Body of pancreas (tissue), 4 donors: ENCODE data around the gene KCTD12. TPM values are rescaled to one million over a fixed set of nuclear protein-coding genes. Genes with fewer than 3 reads are reported as not detected.

Source experiments
- ATAC-seq: fragments of 150-250 bp; one replicate; pipeline ENCODE4 v1.9.1; 2016
- DNase-seq, 4 donors: peaks; one replicate each; pipeline ENCODE4 v3.0.0-alpha.2; 2019
- H3K27ac ChIP-seq, 4 donors: fragments of 200-600 bp; sonication (generic); 1 replicate in 3 of 4; 2 replicates in 1 of 4; pipeline versions ENCODE4 v1.5.1 to v1.6.1; 2016 to 2019; ENCODE audit warnings: mild to moderate bottlenecking in 1 of 4, mixed read lengths in 1 of 4, moderate library complexity in 1 of 4
- H3K27me3 ChIP-seq, 2 donors: fragments of 200-600 bp; sonication (generic); one replicate each; pipeline ENCODE4 v1.6.0; 2016; ENCODE audit warnings: mild to moderate bottlenecking in 1 of 2
- H3K36me3 ChIP-seq, 2 donors: fragments of 200-600 bp; sonication (generic); replicated peaks in 1 of 2; 2 replicates each; pipeline ENCODE4 v1.5.1; 2016; ENCODE audit warnings: low read depth in 2 of 2; ENCODE audit not compliant: insufficient read depth in 1 of 2
- H3K4me1 ChIP-seq: fragments of 200-600 bp; sonication (generic); one replicate; pipeline ENCODE4 v1.6.0; 2016
- H3K4me3 ChIP-seq, 2 donors: fragments of 200-600 bp; sonication (generic); 1 replicate in 1 of 2; 2 replicates in 1 of 2; pipeline ENCODE4 v1.5.1; 2016 to 2019
- H3K9me3 ChIP-seq, 3 donors: fragments of 200-600 bp; sonication (generic); 1 replicate in 2 of 3; 2 replicates in 1 of 3; pipeline ENCODE4 v1.5.1; 2016
- POLR2A ChIP-seq, 3 donors: fragments of 450-650 bp; IDR thresholded peaks; one replicate each; pipeline ENCODE4 v1.6.1; 2016; ENCODE audit warnings: antibody characterized with exemption in 3 of 3, mild to moderate bottlenecking in 2 of 3
- WGBS, 2 donors: methylation state at CpG; one replicate each; pipeline ENCODE4 v1.1.5; 2017; 5-methylcytosine and 5-hydroxymethylcytosine counted together
- intact Hi-C: fragments of 100-400 bp; cut with DNase I; formaldehyde crosslinking; loops from one replicate; pipeline ENCODE4 v1.15.1; 2023
- total RNA-seq, 2 donors: library from RNA; depleted of rRNA; stranded (reverse); fragments of >200 nt; gene quantifications; one replicate each; pipeline ENCODE4 v1.1.0, GENCODE V29; 2016
- TF ChIP-seq, protein P1 (sequence below), 7 experiments: fragments of 450-650 bp in 4 of 7; fragments of 200-600 bp in 3 of 7; sonication (generic) in 3 of 7; IDR thresholded peaks; one replicate each; pipeline ENCODE4 v1.5.1; 2016 to 2019; ENCODE audit warnings: antibody characterized with exemption in 7 of 7

The KCTD12 gene
- total RNA-seq, 2 donors from 2014 or later = 14.2 to 27.5 TPM

DNA sequence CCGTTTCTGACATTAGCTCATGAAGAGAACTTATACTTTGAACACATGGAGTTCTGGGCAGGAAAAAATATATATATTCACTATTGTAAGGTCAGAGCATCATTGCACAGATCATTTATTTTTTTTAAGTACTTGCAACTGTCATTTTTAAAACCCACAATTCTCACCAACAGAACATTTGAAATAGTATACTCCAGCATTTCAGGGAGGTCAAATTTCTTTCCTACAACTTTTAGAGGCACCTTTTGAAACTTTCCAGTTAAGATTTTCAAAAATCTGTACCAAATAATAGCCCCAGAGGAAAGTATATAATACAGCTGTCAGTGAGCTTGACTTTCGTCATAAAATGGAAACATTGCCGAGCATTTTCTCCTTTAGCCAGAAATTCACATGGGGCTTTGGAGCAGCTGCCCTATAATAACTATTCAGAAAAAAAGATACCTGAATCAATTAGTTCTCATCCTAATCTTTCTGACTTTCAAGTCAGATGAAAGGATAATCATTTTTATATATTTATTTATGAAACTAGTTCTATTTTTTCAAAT is 10.9 kb downstream of the KCTD12 start:
- H3K9me3 ChIP-seq = no peaks in the 10 kb centered on the region
- H3K36me3 ChIP-seq = no peaks in the 10 kb centered on the region
- no peak for TF ChIP-seq POLR2A (IDR thresholded peaks at IDR 0.05)
- TF ChIP-seq, protein P1, sequence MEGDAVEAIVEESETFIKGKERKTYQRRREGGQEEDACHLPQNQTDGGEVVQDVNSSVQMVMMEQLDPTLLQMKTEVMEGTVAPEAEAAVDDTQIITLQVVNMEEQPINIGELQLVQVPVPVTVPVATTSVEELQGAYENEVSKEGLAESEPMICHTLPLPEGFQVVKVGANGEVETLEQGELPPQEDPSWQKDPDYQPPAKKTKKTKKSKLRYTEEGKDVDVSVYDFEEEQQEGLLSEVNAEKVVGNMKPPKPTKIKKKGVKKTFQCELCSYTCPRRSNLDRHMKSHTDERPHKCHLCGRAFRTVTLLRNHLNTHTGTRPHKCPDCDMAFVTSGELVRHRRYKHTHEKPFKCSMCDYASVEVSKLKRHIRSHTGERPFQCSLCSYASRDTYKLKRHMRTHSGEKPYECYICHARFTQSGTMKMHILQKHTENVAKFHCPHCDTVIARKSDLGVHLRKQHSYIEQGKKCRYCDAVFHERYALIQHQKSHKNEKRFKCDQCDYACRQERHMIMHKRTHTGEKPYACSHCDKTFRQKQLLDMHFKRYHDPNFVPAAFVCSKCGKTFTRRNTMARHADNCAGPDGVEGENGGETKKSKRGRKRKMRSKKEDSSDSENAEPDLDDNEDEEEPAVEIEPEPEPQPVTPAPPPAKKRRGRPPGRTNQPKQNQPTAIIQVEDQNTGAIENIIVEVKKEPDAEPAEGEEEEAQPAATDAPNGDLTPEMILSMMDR (IDR thresholded peaks at IDR 0.05) = no peak
- DNase-seq (no peak), ATAC-seq (no peak)
- no peaks in the 10 kb centered on the region for H3K4me1 ChIP-seq
- WGBS, 2 donors = 67 to 72% methylated on average over 3 of the region's 3 CpGs
- H3K27me3 ChIP-seq = no peaks in the 10 kb centered on the region
- H3K4me3 ChIP-seq = no peak overlapping the region
- intact Hi-C loops = no loop called here
- no peak overlapping the region for H3K27ac ChIP-seq

DNA sequence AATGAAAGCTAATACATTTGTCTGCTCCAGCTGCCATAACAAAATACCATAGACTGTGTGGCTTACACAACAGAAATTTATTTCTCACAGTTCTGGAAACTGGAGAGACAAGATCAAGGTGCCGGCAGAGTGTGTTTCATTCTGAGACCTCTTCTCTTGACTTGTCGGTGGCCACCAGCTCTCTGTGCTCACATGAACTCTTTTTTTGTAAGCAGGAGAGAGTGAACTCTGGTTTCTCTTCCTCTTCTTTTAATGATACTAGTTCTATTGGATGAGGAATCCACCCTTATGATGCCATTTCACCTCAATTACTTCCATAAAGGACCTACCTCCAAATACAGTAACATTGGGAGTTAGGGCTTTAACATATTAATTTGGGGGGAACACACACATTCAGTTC is 11.7 kb downstream of the KCTD12 start:
- ATAC-seq = no peak

DNA sequence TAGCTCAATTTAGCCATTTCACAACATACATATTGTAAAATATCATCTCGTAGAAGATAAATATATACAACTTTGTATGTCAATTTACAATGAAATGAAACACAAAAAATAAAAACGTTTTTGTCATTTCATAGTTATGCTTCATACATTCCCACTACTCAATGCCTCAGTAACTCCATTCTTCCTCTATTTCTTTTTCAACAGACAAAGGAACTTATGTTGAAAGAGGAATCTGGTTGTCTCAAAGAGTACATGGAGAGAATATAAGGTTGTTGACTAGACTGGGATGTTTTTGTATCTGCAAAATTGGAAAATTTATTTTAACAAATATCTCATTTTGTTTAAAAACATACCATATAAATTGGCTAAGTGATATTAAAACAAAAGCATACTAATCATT is 12.8 kb downstream of the KCTD12 start:
- DNase-seq = no peak
- Histone ChIP-seq H3K27ac (no peak overlapping the region), H3K4me3 (no peak overlapping the region), H3K4me1 (no peaks in the 10 kb centered on the region), H3K27me3 (no peaks in the 10 kb centered on the region), H3K9me3 (no peaks in the 10 kb centered on the region), H3K36me3 (no peaks in the 10 kb centered on the region)
- intact Hi-C loops = no loop called here
- TF ChIP-seq POLR2A (IDR thresholded peaks at IDR 0.05) = no peak
- TF ChIP-seq, protein P1 (IDR thresholded peaks at IDR 0.05) = no peak
- 49 to 58% methylated on average over 2 of the region's 2 CpGs for WGBS, 2 donors
- ATAC-seq = no peak

More for the DNA sequence above, 11.7 kb downstream of the KCTD12 start:
- H3K27me3 ChIP-seq = no peaks in the 10 kb centered on the region
- no peak overlapping the region for H3K4me3 ChIP-seq
- no peaks in the 10 kb centered on the region for H3K36me3 ChIP-seq
- DNase-seq = no peak
- 66 to 85% methylated on average over 2 of the region's 2 CpGs for WGBS, 2 donors
- H3K9me3 ChIP-seq = no peaks in the 10 kb centered on the region
- intact Hi-C loops = no loop called here
- TF ChIP-seq, protein P1 (IDR thresholded peaks at IDR 0.05) = no peak
- TF ChIP-seq POLR2A (IDR thresholded peaks at IDR 0.05) = no peak
- no peak overlapping the region for H3K27ac ChIP-seq
- H3K4me1 ChIP-seq = no peaks in the 10 kb centered on the region

DNA sequence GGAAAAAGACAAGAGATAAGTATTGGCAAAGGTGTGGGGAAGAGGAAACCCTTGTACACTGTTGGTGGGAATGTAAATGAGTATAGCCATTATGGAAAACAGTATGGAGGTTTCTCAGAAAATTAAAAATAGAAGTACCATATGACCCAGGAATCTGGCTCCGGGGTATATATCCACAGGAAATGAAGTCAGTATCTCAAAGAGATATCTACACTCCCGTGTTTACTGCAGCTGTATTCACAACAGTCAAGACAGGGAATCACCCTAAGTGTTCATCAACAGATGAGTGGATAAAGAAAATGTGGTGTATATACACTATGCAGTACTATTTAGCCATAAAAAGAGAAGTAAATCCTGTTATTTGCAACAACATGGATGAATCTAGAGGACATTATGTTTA is 13.5 kb downstream of the KCTD12 start:
- intact Hi-C loops = no loop called here
- WGBS, 2 donors = 47 to 55% methylated on average over 2 of the region's 2 CpGs
- DNase-seq = no peak
- no peak for ATAC-seq
- Histone ChIP-seq H3K27ac (no peak overlapping the region), H3K4me3 (no peak overlapping the region), H3K4me1 (no peaks in the 10 kb centered on the region), H3K36me3 (no peaks in the 10 kb centered on the region), H3K9me3 (no peaks in the 10 kb centered on the region), H3K27me3 (no peaks in the 10 kb centered on the region)
- TF ChIP-seq, protein P1 (IDR thresholded peaks at IDR 0.05) = no peak
- no peak for TF ChIP-seq POLR2A (IDR thresholded peaks at IDR 0.05)

DNA sequence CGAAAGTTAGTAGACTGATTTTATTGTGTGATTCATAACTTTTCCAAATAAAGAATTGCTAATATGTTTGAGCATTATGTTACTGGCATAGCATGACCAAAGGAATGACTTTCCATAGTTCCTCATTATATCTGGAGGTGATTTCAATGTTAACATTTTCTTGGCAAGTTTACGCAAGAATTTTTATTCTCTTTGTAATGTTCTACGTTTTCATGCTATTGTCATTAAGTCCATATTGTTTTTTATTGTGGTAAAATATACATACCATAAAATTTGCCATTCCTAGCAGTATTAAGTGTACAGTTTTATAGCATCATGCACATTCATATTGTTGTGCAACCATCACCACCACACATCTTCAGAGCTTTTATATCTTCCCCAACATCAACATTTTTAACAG is 14.8 kb downstream of the KCTD12 start:
- H3K36me3 ChIP-seq = no peaks in the 10 kb centered on the region
- ATAC-seq (no peak), DNase-seq (no peak)
- WGBS, 2 donors = 75 to 87% methylated on average over 3 of the region's 3 CpGs
- H3K27ac ChIP-seq = no peak overlapping the region
- no peaks in the 10 kb centered on the region for H3K27me3 ChIP-seq
- intact Hi-C loops = no loop called here
- no peaks in the 10 kb centered on the region for H3K4me1 ChIP-seq
- TF ChIP-seq, protein P1 (IDR thresholded peaks at IDR 0.05) = no peak
- TF ChIP-seq POLR2A (IDR thresholded peaks at IDR 0.05) = no peak
- H3K9me3 ChIP-seq = no peaks in the 10 kb centered on the region
- H3K4me3 ChIP-seq = no peak overlapping the region
